HK-2 (cell line): ENCODE results near the gene TMEM250.
A peak's percentile ranks its signal among the peaks of the same experiment; 100 is the strongest.

Source experiments
- DNase-seq: peaks from one replicate; pipeline ENCODE4 v3.0.0-alpha.2; 2018; ENCODE audit not compliant: unreplicated experiment

Gene TMEM250

DNA sequence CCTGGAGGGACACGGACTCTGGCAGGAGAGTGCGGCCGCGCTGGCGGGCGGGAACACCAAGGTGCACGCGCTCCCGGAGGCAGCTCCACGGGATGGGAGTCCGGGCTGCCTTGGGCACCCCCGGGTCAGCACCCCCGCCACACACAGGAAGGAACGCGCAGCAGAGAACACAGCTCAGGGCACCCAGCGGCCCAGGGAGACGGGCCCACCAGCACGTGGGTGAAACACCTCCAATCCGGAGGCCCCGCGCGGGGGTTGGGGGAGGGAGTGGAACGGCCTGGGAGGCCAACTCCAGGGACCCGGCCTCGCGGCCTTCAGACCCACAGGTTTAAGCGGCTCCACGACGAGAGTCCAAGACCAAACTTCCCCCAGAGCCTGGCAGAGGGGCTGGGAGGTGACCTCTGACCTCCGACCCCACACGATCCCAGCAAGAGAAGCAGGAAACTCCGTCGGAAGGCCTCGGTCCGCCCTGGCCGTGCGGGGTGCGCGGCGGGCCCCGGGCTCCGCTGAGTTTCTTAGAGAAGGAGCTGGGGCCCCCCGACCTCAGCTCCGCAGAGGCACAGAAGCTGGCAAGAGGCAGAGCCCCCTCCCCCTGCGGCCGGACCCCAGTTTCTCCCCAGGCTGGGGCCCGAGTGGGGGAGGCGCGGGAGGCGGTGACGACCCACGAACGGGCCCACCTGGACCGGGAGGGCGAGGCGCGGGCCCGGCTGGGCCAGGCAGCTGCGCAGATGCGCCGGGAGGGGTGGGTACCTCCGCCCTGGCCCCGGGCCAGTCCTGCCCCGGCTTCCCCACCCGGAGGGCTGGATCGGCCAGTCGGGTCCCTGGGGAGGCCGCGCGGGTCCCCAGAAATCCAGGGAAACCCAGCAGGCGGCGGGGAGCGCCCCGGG is 24.4 kb downstream of the TMEM250 start:
- DNase-seq, result peak; percentile 81

DNA sequence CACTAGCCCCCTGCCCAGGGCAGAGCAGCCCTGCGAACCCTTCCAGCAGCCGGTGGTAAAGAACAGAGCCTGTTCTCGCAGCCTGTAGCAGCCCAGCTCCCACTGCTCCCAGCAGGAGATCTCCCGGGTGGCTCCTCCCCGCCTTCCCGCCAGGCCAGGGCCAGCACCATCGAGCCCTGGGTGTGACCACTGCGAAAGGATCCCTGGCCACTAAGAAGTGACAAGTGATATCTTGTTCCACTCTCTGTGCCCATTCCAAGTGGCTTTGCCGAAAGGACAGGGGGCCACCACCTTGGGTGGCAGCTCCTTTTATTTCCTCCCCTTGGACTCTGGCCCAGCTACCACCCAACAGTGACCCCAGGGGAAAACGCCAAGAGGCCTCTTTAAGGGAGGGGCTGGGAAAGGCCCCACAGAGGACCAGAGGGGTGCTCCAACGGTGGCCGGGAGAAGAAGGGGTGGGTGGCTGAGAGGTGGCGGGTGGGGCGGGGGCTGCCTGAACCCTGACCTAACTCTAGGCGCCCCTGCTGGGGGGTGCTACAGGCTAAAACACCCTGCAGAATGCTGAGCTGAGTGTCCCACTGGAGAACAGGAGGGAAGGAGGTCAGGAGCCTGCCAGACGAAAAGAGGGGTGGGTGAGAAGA is 25.2 kb downstream of the TMEM250 start:
- no peak for DNase-seq

DNA sequence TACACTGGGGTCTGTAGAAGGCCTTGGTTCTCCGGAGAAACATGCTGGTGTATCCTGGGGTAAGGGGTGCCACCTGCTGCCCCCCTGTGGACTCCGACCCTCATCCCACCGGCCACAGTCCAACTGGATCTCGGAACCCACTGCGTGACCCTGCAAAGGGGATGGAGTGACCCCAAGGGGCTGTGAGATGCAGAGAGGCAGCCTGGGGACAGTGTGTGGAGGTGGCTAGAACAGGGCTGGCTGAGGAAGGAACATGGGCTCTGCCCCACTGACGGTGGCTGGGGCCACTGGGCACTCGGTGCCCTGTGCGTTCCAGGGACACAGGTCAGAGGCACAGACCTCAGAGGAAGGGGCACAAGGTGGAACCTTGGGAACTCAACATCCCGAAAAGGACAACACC is 25.9 kb downstream of the TMEM250 start:
- DNase-seq, result no peak

DNA sequence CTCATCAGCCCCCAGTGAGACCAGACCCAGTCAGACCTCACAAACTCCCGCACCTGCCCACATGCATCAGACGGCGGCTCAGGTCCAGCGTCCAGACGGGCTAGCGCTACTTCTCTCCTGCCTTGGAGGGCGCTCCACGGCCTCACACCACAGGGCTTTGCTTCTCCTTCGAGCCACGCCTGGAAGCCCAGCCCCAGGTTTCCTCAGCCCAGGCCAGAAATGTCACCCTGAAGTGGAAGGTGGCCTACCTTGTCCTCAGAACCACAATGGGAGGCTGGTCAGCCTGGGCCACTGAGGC is 26.4 kb downstream of the TMEM250 start:
- no peak for DNase-seq

DNA sequence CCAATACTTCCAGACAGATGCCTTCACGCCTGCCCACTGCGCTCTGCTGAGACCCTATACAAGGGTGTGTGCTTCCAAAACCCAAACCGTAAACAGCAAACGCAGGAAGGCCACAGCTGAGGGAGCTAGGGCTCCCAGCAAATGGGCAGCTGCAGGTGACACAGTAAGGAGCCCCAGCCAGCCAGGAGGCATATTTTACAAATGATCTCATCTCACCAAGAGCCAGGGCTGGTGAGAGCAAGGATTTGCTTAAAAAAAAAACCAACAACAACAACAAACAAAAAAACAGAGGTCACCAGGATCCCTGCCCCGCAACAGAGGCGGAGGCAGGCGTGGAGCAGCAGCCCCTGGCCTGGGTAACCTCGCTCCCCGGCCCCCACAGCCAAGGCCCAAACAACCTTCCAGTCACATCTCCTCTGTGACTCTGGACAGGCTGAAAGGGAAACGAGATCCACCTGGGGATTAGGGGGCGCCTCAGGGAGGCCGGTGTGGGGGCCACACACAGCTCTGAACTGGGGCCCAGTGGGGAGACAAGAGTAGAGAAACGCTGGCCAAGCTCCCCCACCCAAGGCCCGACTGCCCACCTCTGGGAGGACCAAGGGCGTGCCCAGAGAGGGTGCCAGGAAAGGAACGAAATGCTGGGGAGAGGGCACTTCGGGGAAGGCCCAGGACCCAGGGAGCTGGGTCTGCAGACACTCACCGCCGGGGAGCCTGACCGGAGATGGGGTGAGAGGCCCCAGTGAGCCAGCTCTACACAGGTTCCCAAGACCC is 26.9 kb downstream of the TMEM250 start:
- no peak for DNase-seq

DNA sequence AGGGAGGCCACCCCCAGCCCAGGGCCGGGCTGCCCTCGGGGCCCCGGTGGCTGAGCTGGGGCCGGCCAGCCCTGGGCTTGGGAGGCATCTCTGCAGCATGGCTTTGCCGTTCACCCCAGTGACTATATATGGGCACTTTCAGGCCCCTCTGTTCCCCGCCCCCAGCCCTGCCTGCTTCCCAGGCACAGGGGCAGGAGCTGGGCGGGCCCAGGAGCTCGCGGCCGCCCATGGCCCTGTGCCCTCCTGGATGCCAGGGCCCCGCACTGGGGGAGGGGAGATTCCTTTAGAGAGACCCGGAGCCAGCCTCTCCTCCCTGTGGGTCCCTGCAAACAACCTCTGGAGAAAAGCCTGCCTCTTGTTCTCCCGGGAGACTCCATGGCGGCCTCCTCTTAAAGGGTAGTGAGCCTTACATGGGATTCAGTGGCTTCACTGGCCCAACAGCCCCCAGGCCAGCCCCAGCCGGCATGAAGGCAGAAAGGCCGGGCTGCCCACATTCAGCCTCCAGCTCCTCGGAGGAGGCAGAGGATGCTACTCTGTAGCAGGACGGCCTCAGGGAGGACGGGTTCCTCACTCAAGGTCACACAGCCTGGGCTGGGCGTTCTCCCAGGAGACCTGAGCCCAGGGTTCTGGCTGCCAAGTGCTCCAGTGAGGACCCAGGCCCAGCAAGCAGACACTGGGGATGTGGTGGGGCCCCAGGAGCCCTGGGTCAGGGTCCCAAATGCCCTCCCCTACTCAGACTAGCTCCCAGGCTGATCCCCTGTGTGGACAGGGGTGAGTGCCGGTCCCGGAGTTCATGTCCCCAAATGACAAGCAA is 27.7 kb downstream of the TMEM250 start:
- no peak for DNase-seq

DNA sequence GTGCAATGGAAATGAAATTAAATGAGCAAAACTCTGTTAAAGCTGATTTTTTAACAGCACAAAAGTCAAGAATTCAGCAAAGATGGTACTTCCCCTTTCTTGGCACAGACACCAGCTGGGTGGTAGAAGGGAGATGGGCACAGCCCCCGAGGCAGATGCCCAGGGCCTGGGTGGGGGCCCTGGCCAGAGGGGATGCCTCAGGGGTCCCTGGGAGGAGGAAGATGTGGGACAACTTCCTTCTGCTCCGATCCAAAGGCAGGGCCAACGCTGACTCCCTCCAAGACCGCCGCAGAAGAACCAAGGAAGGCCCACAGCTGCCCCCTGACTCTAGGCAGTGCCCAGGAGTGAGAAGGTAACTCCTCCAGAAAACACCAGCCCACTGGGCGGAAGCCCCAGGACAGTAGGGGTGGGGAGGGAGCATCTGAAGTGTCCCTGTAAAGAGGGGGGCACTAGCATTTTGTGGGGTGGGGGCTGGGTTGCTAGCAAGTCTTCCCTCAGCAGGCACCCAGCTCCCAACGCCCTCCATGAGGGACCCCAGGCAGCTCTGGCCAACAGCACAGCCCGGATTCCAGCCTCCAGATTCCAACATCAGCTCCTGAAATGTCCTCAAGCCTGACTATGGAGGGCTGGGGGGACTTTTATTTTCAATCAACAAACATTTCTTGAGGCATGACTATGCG is 28.5 kb downstream of the TMEM250 start:
- no peak for DNase-seq

DNA sequence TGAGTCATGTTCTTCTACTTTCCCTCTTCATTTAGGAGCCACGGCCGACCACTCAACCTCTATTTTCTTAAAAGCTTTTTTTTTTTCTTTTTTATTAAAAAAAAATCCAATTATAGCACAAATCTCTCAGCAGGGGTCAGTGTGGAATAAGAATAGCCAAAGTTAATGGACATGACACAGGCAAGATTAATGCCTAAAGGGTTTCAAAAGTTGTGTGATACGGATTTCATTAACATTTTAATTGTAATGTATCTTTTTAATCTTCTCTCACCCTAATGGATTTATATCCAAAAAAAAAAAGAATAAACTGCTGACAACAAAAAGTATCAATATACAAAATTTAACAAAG is 29.0 kb downstream of the TMEM250 start:
- no peak for DNase-seq

DNA sequence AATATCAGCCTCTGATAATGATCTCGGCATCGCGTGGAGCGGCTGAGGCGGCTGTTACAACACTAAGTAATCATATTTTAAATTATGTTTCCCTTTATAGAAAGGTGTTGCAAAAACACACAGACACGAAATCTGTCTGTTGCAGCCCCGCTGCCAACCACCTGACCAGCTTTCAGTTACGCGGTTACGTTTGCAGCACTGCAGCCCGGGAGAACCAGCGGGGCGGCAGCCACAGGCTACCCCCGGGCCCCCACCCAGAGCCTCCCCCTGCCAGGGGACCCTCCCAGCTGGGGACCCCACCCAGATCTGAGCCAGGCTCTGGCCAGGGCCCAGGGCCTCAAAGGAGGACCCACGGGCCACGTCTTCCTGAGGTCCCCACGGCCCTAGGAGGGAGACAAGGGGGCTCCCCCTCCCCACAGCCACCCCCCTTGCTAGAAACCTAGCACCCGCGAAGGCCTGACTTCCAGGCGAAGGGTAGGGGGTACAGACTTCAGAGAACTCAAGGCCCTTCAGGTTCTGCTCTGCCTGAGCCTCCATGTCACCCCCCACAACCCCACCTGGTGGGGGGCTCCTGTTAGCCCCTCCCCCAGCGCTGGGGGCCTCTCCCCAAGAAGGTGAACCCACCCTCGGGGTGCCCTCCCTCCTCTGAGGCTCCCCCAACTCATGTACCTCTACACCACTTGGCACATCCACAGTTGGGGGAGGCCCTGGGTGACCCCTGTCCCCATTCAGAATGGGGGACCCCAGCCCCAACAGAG is 29.6 kb downstream of the TMEM250 start:
- no peak for DNase-seq

DNA sequence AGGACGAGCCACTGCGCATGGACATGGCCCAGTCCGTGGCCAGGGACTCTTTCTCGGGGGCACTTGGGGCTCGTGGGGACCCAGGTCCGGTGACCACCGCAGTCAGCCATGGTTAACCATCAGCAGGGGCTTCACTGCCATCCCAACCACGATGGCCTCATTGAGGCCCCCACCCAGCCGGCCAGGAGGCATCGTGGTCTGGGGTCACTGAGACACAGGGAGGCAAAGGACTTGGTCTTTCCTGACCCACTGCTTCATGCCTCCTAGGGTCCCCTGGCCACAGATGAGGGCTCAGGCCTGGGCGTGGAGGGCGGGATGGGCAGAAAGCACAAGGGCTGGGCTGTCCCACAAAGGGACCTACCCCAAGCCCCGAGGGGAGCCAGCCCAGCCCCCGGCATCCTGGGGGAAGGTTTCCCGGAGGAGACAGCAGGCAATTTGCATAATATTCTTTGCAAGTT is 30.2 kb downstream of the TMEM250 start:
- DNase-seq, result no peak

DNA sequence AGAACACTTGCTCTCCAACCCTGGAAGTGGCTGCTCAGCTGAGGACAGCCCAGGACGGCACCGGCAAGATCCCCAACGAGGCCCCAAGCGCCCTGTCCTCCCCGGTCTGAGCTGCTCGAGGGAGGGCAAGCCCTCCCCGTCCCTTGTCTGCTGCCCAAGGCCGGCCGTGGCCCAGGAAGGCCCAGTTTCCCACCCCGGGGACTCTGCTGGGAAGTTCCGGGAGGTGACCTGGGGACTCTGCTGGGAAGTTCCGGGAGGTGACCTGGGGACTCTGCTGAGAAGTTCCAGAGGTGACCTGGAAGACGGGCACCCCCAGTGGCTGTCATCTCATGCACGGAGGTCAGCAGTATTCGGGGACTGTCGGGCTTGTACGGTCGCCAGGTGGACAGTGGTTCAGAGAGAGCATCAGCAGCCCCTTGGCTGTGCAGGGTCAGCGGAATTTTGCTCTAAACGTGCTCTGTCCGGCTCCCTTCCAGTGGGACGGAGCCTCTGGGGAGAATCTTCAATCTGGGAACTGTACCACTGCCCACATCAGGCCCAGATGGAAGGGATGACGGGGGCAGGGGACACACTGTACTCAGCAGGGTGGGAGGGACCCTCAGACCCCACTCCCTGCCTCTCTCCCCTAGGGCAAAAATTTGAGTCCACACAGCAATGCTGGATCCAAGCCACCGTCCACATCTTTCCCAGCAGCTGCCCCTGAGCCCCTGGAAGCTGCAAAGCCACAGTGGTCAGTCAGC is 30.8 kb downstream of the TMEM250 start:
- no peak for DNase-seq

DNA sequence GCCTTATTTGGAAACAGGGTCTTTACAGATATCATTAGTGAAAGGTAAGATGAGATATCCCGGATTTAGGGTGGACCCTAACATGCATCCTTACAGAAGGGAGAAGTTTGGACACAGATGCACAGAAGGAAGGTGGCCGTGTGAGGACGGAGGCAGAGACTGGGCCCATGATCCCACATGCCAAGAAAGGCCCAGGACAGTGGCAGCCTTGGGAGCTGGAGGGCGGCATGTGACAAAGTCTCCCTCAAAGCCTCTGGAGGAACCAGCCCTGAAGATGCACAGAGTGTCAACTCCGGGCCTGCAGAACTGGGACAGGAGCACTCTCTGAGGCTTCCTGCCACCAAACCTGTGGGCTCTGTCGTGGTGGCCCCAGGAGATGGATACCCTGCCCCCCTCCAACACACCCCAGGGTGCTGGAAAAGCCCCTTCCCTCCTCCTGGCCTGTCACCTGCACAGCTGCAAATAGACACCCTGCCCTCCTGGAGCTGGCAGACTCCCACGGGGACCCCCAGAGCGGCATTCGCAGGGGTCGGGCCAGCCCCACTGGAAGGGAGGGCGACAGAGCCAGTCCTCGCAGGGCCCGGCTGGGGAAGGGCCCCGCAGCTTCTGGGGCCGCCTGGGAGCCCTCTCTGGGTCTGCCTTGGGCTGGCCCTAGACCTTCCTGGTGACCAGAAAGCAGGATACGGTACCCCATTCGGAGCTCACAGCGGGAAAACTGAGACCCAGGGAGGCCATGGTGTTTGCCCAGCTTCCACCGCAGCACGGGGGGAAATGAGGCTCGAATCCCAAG is 31.5 kb downstream of the TMEM250 start:
- DNase-seq, result no peak

DNA sequence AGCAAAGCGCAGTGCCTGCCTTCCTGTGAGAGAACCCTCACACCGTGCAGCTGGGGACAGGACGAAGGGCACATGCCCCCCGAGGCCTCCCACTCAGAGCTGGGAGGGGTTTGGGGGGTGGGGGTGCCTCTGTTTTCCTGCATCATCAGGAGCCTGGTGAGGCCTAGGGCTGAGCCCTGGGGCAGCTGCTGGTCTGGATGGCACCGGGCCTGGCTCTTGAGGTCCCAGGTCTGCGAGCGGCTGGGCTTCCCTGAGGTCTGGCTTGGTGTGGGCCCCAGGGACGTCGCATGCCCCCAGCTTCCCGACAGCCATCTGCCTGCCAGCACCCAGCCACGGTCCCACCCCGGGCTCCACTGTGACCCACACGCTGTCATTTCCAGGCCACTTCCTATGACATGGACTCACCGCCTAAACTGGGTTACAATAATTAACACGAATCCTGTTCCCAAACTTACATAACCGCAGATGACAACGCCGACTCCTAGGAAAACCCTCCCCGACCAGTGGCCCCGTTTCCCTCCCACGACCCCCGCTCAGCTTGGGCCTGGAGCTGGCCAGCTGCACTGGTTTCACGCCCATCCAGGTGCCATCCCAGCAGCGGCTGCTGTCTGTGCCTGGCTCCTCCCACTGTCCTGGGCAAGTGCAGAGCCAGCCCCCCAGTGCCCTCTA is 32.3 kb downstream of the TMEM250 start:
- no peak for DNase-seq

DNA sequence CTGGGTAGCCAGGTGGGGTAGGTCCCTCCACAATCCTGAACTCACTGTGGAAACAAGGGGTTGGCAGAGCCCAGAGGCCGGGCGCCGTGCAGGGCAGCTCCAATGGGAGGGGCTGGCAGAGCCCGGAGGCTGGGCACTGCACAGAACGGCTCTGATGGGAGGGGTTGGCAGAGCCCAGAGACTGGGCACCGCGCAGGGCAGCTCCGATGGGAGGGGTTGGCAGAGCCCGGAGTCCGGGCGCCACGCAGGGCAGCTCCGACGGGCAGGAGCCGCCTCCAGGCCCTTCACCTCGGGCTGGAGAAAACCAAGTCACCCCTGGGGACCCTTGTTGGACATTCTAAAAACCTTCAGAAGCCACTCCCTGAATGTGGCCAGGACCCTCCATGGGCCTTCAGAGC is 32.9 kb downstream of the TMEM250 start:
- no peak for DNase-seq

DNA sequence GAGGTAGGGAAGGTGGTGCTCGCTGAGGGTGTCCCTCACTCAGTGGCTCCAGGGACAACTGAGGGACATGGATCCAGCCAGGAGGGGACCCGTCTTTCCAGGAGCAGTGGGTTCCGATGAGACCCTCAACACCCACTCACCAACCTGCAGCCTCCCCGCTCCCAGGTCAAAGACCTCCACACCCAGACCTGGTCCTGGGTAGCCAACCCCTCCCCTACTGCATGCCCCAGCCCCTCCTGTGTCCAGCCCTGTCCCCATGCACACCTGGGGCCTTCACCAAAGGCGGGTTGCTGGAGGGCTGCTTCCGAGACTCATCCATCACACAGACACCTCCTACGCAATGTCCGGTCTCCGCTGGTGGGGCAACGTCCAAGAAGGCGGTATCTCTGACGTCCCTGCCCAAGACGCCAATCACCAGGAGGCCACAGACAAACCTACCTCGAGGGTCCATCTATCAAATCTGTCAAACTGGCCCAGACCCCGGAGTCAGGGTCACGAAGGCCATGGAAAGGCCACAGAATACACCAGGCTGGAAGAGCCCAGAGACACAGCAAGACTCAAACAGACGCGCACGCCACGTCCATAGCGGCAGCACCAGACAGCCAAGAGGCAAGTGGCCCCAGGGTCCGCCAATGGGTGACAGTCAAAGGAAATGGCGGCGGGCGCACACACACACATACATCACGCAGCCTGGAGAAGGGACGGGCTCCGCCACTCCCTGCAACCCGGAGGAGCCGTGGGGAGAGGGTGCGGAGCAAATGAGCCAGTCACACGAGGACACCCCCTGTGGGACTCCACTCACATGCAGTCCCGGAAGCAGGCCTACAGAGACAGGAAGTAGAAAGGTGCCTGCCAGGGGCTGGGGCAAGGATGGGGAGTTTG is 34.4 kb downstream of the TMEM250 start:
- DNase-seq, result no peak

DNA sequence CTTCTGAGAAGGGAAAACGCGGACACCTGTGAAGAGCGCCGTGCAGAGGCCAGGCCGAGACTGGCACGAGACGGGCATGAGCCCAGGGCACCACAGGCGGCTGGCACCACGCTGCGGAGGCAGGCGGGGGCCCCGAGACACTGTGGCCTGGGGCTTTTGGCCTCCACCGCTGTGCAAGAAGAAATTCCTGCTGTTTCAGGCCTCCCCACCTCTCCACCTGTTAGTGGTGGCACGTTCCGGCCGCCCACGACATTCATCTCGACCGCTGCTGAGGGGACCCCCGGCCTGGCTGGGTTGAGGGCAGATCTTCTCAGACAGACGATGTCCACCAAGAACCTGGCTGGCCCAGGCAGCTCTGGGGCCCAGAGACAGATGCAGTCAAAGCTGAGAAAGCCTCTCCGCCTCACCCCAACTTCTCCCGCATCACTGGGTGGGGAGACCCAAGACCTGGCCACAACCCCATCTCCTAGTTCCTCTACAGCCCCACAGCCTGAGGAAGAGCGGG is 35.1 kb downstream of the TMEM250 start:
- DNase-seq, result no peak
